A549 (cell line): ENCODE measurements around the gene MED27.

Experiments
- CHD2 ChIP-seq: fragments of 150-350 bp; IDR thresholded peaks from 2 replicates; pipeline ENCODE4 v1.6.1; 2014; ENCODE audit warnings: low read length; ENCODE audit not compliant: partially characterized antibody
- JUN ChIP-seq, 2 experiments: fragments of >200 bp; sonication (Bioruptor Twin); formaldehyde crosslinking; IDR thresholded peaks; 2 replicates in 1 of 2; 3 replicates in 1 of 2; pipeline ENCODE4 v1.6.1; 2016 to 2017
- POLR2A ChIP-seq: IDR thresholded peaks from 2 replicates; pipeline ENCODE4 v1.6.1; 2012; ENCODE audit warnings: mild to moderate bottlenecking, low read length
- TF ChIP-seq, protein P1 (sequence below): fragments of >200 bp; sonication (Bioruptor Twin); formaldehyde crosslinking; IDR thresholded peaks from 3 replicates; pipeline ENCODE4 v1.5.1; 2016

DNA sequence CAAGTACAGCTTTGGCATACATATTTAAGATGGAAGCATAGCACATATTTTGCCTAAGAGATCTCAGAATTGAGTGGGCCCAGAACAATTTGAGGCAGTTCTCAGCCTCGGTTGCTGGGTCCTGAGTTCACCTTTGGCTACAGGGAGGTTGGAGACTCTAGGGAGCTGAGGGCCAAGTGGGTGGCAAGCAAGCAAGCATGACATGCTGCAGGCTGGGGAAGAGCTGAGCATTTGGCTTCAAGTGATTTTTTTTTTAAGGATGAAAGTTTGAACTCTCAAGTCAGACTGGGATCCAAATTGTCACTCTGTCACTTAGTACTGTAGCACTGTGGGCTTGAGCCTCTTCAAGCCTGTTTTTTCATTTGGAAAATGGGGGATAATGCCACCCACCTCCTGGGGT, 160.5 kb downstream of the MED27 start:
- TF ChIP-seq CHD2 (no peak), POLR2A (no peak), JUN (IDR thresholded peaks at IDR 0.05) (no peak)
- TF ChIP-seq, protein P1, sequence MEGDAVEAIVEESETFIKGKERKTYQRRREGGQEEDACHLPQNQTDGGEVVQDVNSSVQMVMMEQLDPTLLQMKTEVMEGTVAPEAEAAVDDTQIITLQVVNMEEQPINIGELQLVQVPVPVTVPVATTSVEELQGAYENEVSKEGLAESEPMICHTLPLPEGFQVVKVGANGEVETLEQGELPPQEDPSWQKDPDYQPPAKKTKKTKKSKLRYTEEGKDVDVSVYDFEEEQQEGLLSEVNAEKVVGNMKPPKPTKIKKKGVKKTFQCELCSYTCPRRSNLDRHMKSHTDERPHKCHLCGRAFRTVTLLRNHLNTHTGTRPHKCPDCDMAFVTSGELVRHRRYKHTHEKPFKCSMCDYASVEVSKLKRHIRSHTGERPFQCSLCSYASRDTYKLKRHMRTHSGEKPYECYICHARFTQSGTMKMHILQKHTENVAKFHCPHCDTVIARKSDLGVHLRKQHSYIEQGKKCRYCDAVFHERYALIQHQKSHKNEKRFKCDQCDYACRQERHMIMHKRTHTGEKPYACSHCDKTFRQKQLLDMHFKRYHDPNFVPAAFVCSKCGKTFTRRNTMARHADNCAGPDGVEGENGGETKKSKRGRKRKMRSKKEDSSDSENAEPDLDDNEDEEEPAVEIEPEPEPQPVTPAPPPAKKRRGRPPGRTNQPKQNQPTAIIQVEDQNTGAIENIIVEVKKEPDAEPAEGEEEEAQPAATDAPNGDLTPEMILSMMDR = no peak
